Stimulated activated CD8-positive, alpha-beta memory T cell treated with anti-CD3 and anti-CD28 coated beads, Interleukin-15, amount 100 ng/mL, for 4 hours (primary cell): ENCODE measurements around the gene CFAP54.
A peak's percentile ranks its signal among the peaks of the same experiment; 100 is the strongest.

Experiments used
- DNase-seq, 2 donors: peaks; one replicate each; pipeline ENCODE4 v3.0.0-alpha.2; 2020; ENCODE audit warnings: low read depth in 2 of 2

Gene CFAP54

DNA sequence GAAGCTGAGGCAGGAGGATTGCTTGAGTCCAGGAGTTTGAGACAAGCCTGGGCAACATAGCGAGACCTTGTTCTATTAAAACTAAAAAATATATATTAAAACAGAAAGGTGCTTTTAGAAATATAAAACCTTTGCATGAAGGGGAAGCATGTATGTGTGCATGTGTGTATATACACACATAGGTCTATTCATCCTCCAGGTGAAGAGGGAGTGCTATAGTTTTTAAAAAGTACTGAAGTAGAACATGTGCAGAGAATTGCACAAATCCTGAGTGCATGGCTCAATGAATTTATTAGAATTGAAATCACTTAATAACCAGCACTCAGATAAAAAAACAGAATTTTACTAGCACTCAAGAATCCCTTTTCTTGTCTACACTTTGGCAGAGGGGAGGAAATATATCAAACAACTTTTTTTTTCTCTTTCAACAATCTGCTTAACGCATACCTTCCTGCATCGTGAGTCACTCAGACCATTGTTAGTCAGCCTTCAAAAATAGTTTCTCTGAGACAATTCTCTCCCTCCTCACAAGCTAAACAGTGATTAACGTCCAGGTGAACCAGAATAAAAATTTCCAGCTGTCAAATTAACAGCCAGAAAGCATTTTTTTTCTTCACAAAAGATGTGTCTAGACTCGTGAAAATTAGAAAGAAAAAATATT, 400.0 kb downstream of the CFAP54 start:
- no peak for DNase-seq

DNA sequence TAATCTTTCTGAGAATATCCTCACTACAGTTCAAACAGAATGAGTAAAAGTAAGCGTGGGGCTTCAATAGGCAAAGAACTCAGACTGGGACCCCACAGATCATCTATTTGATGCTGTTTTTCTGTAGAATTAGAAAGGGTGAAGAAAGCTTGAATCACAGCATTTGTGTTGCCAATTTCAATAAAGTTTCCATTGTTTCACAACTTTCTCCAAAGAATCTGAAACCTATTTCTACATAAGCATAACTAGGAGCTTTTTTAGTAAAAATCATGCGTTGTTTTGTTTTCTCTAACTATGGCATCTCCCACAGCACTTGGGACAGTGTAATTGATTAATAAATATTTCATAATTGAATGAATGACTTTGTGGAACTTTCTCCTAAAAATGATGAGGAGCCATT, 401.0 kb downstream of the CFAP54 start:
- DNase-seq: no peak

DNA sequence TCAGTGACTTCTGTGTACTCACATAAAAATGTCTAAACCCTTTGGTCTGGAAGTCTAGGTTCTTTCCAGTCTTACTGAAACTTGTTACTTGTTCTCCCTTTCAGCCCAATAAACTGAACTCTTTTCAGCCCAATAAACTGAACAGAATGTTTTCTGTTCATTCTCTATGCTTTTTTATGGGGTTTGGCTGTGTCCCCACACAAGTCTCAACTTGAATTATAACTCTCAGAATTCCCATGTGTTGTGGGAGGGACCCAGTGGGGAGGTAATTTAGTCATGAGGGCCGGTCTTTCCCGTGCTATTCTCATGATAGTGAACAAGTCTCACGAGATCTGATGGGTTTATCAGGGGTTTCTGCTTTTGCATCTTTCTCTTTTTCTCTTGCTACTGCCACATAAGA, 402.7 kb downstream of the CFAP54 start:
- DNase-seq: no peak

DNA sequence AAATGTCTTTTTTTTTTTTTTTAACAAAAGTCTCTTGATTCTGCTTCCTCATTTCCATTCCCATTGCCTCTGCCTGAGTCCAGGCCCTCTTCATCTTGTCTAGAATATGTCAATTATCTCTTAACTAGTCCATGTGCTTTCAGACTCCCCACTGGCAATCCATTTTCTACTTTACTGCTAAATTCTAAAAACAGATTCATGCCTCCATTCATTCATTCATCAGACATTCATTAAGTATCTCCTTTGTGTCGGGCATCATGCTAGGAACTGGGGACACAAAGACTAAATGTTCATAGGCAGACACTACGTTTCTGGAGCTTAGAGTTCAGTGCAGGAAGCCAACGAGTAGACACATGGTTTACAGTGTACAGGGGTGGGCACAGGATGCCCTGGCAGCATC, 408.0 kb downstream of the CFAP54 start:
- no peak for DNase-seq

DNA sequence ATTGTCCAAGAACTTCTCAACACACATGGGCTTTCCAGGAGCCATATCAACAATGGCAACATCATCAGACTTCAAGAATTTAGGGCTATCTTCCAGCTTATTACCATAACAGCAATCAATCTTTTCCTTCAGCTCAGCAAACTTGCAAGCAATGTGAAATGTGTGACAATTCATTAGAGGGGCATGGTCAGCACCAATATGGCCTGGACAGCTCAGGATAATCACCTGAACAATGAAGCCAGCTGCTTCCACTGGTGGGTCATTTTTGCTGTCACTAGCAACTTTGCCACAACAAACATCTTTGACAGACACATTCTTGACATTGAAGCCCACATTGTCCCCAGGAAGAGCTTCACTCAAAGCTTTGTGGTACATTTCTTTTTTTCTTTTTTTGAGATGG, 411.8 kb downstream of the CFAP54 start:
- no peak for DNase-seq

DNA sequence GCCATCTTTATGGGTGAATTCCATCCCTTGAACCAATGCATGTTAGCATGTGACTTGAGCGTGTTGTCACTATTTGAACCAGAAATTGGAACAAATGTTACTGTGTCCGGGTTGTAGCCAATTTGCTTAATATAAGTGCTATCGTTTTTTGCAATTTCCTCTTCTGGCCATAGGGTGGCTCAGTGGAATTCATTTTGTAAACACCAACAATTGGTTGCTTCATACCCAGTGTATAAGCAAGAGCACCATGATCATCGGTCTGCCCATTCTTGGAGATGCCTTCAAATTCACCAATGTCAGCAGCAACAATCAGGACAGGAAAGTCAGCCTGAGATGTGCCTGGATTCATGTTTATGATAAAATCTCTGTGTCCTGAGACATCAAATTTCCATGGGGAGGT, 412.7 kb downstream of the CFAP54 start:
- DNase-seq: no peak

DNA sequence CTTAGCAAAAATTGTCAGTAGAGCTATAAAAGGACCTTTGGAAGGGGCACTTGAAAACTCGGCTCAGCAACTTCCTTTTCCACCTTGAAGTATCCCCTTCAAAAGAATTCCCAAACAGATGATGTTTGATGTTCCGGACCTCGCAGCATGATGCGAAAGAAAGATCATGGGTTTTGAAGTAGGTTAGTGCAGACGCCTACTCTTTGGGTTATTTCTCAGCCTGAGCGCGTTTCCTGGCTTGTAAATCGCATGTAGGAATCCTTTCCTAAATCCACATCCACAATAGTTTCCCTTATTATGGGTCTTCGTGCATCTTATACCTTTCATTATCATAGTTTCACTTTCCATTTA, 417.1 kb downstream of the CFAP54 start:
- DNase-seq: no peak

DNA sequence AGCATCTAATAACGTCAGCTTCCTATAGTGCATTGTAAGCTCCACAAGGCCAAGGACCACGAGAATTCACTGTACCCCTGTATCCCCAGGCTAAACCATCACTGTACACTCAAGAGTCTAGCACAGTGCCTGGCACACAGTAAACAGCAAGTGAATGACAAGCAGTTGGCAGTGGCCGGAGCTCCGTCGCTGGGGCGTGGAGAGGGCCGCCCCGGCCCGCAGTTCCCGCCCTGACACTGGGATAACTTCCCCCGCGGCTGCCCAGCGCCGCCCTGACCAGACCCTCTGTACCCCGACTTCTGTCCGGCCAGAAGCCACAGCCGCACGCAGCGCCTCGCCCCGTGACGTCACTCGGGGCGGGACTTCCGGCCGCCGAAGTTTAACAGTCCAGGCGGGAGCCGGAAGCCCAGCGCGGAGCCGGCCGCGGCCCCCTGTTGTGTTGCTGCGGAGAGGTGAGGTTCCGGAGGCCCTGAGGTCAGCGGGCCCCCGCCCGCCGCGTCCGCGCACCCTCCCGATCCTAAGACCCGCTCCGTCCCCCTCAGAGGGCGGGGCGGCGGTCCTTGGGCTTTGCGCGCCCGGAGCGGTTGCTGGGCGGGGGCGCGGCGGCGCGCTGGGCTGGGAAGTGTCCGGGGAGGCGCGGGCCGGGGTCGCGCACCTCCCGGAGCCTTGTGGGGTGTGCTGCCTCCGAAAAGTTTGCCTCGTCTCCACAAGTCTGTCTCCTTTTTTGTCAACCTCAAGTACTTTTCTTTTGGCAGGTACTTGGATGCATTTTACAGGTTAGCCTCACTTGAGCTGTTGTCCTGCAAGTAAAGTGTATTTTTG, 417.7 kb downstream of the CFAP54 start, which contains the start of gene NEDD1:
NEDD1 (plus strand) TSS at position 409 of the 822 bp plus-strand sequence. CDS start 2,503 bp downstream, outside the sequence.
- DNase-seq: peak; percentile 50 to 74

DNA sequence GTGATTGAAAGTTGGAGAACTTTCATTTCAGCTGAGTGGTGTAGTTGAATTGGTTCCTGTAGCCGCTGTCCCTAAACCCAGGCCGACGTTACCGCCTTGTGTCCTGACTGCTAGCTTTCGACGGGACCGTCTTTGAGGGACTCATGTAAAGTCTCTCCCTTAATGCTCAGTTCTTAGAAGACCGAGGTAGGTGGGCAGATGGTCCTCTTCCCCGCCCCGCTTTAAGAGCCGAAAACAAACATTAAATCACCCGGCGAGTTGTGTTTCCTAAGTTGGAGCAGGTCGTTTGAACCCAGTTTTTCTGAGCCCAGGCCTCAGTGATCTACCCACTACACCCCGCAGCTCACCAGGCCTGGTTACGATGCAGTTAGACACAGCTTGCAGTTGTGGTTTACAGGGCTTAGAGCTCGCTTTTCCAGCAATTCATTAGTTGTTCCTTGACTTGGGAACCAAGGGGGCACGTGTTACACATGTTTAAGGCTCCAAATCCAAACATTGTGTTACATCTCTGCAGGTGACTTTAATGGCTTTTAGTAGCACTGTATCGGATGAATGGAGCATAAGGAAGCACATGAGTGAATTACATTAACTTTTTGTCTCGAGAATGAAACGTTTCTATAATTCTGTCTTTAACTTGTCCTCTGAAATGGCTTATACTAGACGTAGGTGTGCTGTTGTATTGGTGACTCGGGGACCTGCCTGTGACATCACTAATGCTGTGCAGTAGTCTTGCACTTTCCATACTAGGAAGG, 418.5 kb downstream of the CFAP54 start:
- no peak for DNase-seq

DNA sequence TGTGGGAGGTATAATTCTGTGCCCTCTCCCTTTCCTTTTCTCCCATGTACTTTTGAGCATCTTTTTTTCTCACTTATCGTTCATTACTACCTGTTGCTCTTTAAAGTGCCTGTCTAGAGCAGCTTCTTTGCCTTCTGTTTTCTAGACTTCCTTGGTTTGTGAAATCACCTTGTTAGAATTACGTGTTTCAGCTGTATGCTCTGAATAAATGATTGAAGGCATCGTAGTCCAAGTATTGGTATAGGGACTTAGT, 419.0 kb downstream of the CFAP54 start:
- DNase-seq: no peak

DNA sequence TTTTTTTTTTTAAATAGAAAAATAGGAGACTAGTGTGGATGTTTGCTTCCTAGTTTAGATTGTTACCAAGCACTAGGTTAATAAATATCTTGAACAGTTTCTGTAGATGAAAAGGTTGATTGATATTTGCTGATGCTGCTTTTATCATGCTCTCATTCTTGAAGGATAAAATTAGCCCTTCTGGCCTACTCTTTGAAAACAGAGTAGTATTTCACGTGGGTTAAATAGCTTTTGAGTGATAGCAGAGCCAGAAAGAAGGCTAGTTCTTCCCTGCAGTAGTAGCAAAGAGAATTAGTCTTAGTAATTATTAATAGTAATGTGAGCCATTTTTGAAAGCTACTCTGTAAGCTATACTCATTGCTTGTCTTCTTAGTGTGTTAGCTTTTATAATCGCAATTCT, 422.9 kb downstream of the CFAP54 start:
- DNase-seq: no peak

DNA sequence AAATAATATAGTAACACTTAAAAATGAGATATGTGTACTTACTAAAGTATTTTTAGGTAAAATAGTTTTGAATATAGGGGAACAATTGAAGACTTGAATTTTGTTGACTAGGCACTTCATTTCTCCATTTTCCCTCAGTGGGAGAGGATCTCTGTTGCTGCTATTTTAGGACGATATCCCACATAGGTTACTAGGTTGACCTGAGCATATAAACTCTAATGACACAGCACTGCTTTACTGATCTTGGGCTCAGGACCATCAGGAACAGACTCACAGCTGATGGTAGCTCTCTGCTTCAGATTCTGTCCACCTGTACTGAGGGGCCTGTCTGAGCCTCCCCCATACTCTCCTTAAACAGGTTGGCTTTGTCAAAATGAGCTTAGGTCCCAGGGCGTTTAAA, 423.6 kb downstream of the CFAP54 start:
- no peak for DNase-seq

DNA sequence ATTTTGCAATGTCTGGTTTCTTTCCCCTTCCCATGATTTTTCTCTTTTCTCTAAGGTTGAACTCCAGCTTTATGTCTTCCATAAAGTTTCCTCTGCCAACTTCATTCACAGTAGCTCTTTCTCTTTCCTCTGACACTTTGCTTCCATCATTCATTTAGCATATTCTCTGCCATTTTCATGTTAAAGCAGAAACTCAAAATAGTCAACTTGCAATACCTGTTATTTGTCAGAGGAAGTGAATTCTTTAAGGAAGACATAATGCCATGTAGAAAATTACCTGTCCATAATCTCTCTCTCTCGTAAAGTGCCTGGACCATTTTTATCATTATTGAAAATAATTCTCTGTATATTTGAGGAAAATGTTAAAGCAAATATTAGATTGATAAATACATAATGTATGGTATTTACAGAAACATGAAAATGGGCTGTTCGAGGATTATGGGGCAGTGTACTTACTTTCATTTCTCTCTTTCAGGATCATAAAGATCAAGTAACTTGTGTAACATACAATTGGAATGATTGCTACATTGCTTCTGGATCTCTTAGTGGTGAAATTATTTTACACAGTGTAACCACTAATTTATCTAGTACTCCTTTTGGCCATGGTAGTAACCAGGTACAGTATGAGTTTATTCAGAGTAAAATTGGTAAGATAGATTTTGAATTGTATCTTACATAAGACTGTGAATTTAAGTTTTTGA, 430.3 kb downstream of the CFAP54 start:
- no peak for DNase-seq
